Measurements from ENCODE around the gene CELF5.

DNA sequence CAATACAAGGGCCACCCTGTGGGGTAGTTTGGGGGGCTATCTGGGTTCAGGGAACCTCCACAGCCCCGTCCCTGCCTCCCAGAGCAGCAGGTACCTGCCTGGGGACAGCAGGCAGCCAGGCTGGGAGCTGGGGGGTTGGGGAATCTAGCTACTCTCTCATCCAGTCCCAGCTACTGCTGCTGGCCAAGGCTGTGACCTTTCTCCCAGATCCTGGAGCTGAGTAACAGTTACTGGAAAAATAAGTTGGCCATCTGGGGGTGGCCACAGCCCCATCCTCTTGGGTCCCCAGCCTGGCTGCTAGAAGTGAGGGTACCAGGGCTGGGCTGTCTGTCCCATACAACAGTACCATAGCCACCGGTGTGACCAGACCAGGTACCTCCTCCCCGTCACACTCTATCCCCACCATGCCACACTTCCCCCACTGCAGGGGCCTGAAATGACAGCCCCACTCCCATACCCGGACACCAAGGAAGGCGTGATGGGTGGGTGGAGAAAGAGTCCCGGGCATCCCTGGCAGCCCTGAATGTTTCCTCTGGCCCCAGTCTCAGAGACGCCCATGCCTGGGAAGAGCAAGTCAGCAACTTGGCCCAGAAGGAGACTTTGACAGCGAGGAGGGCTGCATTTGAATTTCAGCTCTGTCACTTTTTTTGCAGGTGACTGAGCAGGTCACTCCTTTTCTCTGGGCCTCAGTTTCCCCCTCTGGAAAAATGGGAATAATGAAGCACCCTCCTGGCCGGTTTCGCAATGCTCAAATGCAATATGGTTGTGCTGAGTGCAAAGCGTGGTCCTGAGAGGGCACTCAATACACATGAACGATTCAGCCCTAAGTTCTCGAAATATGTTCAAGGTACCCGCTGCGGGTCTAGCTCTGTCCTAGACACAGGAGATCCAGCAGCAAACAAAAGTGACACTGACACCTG lies 111.2 kb downstream of the CELF5 start:
- no peak for TF ChIP-seq POLR2AphosphoS5 (IDR thresholded peaks at IDR 0.05)
- TF ChIP-seq, protein P1, sequence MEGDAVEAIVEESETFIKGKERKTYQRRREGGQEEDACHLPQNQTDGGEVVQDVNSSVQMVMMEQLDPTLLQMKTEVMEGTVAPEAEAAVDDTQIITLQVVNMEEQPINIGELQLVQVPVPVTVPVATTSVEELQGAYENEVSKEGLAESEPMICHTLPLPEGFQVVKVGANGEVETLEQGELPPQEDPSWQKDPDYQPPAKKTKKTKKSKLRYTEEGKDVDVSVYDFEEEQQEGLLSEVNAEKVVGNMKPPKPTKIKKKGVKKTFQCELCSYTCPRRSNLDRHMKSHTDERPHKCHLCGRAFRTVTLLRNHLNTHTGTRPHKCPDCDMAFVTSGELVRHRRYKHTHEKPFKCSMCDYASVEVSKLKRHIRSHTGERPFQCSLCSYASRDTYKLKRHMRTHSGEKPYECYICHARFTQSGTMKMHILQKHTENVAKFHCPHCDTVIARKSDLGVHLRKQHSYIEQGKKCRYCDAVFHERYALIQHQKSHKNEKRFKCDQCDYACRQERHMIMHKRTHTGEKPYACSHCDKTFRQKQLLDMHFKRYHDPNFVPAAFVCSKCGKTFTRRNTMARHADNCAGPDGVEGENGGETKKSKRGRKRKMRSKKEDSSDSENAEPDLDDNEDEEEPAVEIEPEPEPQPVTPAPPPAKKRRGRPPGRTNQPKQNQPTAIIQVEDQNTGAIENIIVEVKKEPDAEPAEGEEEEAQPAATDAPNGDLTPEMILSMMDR (IDR thresholded peaks at IDR 0.05): no peak
- TF ChIP-seq POLR2A (IDR thresholded peaks at IDR 0.05): no peak
